SKM-1 treated with dmso at 0.1 percent for 144 hours (cell line): ENCODE data around the gene MKRN1.
"Not testable (repeated sequence)": the region's sequence is repeated elsewhere in the genome, so short reads cannot be mapped to it uniquely, and the experiment has no call there.

ENCODE experiments used
- DNase-seq: peaks from one replicate; lab custom pipeline; 2025; ENCODE audit not compliant: unreplicated experiment; lab: John Stamatoyannopoulos, UW

MKRN1 gene

DNA sequence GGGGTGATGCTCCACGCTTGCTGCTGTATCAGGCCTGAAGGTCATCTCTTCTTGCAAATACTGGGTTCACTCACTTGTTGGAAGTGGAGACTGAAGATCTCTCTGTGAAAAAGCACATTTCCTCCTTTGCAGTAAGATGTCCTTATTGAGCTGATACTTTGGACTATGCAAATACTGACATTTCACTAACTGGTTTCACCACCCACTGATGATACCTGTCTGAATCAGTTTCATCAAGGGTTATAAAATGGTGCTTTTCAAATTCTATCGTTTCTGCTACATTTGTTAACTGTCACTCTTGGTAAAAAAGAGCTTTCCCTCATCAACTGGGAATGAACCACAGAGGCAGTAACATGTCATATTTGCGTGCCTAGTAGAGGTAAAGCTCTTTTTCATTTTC lies 39.9 kb downstream of the MKRN1 start:
- no peak for DNase-seq

DNA sequence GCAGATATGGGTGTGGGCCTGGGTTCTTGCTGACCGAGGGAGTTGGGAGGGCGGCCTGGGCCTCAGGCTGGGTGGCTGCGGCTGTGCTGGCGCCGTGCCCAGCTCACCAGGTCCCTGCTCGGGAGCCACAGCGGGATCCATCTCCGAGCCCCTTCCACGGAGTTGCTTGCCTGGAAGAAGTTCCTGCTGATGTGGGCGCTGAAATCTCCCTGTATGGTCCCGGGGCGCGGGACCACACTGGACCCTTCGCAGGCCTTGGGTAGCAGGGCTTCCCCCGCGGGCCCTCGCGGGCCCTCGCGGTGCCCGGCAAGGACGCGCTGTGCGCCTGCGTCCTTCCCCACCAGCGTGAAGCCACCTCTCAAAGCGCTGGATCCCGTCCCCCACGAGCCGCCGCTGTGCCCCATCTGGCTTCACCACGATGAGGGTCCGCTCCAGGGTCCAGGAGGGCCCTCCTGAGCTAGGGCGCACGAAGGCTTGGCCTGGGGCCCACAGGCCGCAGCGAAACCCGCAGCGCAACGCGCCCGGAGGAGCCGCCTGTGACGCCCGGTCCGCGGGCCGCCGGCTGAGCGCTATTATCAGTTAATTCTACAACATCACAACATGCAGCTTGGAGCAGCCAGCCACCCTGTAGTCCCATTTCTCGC lies 43.9 kb downstream of the MKRN1 start:
- DNase-seq = no peak

DNA sequence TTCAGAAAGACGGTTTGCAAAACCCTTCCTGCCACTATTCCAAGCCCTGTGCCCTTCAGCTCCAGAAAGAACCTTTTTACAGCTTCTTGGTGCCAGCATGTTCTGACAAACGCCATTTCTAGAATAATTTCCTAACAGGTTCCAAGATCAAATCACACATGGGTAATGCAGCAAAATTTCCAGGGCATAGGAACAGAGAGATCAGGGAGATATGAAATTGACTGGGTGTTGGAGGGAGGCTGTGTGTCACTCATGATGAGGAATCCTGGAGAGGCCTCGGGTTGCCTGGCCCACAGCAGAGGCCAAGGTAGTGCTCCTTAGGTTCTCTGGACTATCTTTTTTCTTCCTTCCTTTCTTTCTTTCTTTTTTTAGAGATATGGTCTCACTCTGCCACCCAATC lies 45.9 kb downstream of the MKRN1 start:
- no peak for DNase-seq

DNA sequence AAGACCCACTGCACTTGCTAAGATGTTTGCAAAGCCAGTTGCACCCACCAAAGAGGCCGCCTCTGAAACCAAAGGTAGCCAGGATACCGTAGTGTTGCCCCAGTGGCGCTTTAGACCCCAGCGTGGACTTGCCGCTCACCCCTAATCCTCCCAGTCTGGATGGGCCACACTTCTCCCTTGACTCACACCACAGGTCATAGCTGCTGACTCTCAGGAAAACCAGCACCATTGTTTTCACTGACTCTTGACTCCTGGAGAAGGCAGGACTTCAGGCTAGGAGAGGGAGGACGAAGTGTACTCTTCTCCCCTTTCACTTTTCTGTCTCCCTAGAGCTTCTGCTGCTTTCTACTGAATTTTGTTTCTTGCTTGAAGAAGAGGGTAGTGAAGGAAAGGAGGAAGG lies 53.2 kb downstream of the MKRN1 start:
- DNase-seq = no peak

DNA sequence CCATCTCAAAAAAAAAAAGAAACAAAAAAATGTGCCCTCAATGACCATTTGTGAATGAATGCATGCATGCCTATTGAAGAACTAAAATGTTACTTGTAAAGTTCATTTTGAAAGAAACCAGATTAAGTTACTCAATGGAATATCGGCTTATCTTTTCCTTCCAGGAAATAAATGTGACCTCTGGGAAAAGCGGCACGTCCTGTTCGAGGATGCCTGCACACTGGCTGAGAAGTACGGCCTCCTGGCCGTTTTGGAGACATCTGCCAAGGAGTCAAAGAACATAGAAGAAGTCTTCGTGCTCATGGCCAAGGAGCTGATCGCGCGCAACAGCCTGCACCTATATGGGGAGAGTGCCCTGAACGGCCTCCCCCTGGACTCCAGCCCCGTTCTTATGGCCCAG lies 53.6 kb downstream of the MKRN1 start:
- no peak for DNase-seq

DNA sequence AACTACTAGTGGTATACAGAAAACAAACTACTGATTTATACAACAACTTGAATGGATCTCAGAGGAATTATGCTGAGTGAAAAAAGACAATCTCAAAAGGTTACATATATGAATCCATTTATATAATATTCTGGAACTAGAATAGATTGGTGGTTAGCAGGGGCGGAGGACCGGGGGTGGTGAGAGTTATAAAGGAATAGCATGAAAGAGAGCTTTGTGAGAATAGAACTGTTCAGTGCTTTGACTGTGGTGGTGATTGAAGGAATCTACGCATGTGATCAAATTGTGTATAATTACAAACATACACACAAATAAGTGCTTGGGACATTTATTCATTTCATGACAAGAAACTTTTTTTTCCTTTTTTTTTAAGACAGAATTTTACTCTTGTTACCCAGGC lies 55.8 kb downstream of the MKRN1 start:
- DNase-seq = no peak

DNA sequence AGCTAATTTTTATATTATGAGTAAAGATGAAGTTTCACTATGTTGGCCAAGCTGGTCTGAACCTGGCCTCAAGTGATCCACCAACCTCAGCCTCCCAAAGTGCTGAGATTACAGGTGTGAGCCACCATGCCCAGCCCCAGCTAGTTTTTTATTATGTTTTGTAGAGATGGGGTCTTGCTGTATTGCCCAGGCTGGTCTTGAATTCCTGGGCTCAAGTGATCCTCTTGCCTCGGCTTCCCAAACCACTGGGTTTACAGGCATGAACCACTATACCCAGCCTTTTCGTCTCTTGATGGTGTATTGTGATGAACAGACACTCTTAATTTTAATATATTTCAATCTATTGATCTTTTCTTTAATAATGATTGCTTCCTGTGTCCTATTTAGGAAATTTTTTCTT lies 57.8 kb downstream of the MKRN1 start:
- no peak for DNase-seq

DNA sequence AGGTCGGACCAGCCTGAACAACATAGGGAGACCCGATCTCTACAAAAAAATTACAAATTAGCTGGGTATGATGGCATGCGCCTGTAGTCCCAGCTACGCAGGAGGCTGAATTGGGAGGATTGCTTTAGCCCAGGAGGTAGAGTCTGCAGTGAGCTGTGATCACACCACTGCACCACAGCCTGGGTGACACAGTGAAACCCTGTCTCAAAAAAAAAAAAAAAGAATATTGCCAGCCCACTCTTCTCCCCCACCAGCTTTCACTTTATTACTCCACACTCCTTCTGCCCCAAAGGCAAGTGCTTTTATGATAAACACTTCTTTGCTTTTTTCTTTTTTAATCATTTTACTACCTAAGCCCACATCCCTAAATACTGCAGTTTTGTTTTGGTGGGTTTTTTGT lies 60.7 kb downstream of the MKRN1 start:
- no peak for DNase-seq

DNA sequence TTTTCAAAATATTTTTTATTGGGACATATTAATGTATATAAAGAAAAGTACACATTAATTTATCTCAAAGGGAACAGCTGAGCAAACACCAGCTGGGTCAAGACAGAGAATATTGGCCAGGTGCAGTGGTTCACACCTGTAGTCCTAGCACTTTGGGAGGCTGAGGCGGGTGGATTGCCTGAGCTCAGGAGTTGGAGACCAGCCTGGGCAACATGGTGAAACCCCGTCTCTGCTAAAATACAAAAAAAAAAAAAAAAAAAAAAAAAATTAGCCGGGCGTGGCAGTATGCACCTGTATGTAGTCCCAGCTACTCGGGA lies 61.2 kb downstream of the MKRN1 start:
- not testable (repeated sequence) for DNase-seq

DNA sequence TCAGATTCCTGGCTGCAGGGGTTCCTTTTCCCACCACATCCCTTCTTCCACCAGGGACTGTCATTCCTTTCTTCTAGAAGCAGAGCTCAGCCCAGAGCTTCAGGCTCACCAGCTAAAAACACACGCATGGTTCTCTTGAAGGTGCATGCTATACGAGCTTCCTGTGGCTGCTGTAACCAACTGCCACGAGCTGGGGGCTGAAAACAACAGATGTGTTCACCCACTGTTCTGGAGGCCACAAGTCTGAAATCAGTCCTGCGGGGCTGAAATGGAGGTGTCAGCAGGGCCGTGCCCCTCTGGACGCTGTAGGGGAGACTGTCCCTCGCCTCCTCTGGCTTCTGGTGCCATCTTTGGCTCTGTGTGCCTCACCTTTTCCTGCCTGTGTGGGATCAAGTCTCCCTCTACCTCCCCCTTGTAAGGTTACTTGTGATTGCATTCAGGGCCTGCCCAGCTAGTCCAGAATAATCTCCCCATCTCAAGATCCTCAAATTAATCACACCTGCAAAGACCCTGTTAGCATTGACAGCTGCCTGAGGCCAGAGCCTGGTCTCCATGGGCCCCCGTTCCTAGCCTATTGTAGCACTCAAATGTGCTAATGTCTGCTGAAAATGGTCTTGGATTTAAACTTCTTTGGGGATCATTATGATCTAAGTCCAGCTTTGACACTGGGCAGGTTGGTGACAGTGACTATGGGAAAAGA lies 61.7 kb downstream of the MKRN1 start:
- no peak for DNase-seq

DNA sequence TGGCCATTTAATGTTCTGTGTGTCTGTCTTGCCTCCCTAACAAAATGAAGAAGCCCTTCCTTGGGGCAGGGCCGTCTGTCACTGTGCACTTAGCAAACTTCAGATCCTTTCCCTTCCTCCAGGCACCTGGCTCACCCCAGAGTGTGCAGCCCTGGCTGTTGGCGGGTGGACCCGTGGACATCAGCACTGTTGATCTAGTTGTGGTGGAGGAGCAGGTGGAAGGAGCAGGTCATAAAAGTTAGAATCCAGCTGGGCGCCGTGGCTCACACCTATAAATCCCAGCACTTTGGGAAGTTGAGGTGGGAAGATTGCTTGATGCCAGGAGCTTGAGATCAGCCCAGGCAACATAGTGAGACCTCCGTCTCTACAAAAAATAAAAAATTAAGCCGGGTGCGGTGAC lies 62.7 kb downstream of the MKRN1 start:
- DNase-seq = no peak

DNA sequence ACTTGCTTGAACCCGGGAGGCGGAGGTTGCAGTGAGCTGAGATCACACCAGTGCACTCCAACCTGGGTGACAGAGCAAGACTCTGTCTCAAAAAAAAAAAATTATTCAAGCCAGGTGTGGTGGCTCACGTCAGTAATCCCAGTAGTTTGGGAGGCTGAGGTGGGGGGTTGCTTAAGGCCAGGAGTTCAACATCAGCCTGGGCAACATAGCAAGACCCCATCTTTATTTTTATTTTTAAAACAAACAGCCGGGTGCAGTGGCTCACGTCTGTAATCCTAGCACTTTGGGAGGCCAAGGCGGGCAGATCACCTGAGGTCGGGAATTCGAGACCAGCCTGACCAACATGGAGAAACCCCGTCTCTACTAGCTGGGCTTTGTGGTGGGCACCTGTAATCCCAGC lies 63.5 kb downstream of the MKRN1 start:
- not testable (repeated sequence) for DNase-seq

DNA sequence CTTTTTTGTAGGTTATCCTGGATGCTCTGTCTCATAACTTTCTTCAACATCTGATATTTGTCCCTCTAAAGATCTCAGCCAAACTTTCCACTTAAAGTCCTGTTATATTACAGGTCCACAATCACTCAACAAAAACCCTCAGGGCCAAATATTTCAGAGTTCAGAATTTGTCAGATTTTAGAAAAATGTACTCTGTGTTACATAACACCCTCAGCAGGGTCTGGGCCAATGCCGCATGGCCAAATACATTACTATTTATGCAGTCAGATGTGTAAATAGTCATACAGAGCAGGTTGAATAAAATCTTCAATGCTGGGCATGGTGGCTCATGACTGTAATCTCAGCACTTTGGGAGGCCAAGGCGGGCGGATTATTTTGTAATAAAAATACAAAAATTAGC lies 63.9 kb downstream of the MKRN1 start:
- DNase-seq = no peak

DNA sequence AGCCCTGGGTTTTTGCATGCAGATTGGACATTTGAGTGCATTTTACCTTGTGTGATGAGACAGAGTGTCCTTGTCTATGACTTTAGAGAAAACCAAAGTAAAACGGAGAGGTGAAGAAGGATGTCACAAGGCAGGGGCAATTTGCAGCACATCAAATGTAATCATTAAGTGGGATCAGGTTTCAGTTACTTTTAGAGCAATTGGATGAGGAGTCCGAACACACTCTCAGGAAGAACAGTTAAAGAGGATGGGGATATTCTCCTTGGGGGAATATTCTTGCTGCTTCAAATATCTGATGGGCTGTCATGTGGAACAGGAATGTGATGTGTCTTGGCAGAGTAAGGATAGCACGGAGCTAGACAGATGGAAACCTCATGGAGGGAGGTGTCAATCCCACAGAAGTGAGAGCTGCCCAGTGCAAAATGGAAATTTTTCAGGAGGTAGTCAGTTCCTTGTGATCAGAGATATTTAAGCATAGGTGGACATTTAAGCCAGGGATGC lies 74.7 kb downstream of the MKRN1 start:
- DNase-seq = no peak

DNA sequence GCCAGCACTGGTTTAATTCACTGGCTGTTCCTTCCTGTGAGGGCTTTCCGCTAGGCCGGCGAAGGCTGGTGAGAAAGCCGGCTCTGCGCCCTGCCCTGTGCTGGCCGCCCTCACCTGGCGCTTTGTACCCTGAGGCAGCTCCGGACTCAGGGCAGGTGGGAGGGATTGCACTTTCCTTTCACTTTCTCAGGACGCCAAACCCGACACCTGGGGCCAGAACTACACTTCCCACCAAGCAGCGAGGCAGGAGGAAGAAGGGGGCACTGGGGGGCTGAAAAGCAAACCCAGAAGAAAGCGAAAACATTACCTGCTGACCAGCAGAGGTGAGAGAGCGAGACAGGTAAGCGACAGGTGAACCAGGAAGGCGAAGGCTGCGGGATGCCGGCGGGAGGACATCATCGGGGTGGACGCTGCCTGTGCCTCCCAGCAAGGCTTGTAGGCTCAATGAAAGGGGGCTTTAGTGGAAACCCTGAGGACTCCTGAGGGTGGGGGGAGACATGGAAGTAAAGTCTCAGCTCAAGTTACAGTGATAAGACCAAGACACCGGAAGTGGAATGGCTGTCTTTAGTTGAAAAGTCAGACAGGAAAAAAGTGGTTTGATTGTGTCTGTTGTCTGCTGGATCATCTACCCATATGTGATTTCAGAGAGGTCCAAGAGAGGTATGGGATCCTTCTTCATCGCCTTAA lies 75.3 kb downstream of the MKRN1 start, which contains the start of gene RAB19:
RAB19 (plus strand) TSS at position 181 of the 687 bp plus-strand sequence. CDS start 3,589 bp downstream, outside the sequence.
- no peak for DNase-seq
